Measurements from ENCODE around the gene CD37.
"Not testable (repeated sequence)": the region's sequence is repeated elsewhere in the genome, so short reads cannot be mapped to it uniquely, and the experiment has no call there.

DNA sequence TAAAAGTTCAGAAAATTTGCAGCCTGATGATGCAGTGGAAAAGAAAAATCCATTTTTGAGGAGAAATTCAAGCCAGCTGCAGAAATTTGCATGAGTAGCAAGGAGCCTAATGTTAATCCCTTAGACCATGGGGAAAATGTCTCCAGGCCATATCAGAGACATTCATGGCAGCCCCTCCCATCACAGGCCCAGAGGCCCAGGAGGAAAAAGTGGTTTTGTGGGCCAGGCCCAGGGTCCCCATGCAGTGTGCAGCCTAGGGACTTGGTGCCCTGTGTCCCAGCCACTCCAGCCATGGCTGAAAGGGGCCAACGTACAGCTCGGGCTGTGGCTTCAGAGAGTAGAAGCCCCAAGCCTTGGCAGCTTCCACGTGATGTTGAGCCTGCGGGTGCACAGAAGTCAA, 47.0 kb upstream of the CD37 start:
- TF ChIP-seq NFIC (IDR thresholded peaks at IDR 0.05; ENCODE audit: borderline replicate concordance); EP300 (IDR thresholded peaks at IDR 0.05; ENCODE audit: borderline replicate concordance in 1 of 2, low read depth in 1 of 2, low read length in 1 of 2); EZH2phosphoT487 (IDR thresholded peaks at IDR 0.05; ENCODE audit: borderline replicate concordance, low read depth); NRF1 (IDR thresholded peaks at IDR 0.05; ENCODE audit: low read depth, low read length); POLR2AphosphoS5 (IDR thresholded peaks at IDR 0.05; ENCODE audit: low read depth, low read length); TCF12 (IDR thresholded peaks at IDR 0.05): not testable (repeated sequence)
- TF ChIP-seq, protein P1, sequence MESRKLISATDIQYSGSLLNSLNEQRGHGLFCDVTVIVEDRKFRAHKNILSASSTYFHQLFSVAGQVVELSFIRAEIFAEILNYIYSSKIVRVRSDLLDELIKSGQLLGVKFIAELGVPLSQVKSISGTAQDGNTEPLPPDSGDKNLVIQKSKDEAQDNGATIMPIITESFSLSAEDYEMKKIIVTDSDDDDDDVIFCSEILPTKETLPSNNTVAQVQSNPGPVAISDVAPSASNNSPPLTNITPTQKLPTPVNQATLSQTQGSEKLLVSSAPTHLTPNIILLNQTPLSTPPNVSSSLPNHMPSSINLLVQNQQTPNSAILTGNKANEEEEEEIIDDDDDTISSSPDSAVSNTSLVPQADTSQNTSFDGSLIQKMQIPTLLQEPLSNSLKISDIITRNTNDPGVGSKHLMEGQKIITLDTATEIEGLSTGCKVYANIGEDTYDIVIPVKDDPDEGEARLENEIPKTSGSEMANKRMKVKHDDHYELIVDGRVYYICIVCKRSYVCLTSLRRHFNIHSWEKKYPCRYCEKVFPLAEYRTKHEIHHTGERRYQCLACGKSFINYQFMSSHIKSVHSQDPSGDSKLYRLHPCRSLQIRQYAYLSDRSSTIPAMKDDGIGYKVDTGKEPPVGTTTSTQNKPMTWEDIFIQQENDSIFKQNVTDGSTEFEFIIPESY (IDR thresholded peaks at IDR 0.05; ENCODE audit: borderline replicate concordance, low read depth): not testable (repeated sequence)
- TF ChIP-seq, protein P2, sequence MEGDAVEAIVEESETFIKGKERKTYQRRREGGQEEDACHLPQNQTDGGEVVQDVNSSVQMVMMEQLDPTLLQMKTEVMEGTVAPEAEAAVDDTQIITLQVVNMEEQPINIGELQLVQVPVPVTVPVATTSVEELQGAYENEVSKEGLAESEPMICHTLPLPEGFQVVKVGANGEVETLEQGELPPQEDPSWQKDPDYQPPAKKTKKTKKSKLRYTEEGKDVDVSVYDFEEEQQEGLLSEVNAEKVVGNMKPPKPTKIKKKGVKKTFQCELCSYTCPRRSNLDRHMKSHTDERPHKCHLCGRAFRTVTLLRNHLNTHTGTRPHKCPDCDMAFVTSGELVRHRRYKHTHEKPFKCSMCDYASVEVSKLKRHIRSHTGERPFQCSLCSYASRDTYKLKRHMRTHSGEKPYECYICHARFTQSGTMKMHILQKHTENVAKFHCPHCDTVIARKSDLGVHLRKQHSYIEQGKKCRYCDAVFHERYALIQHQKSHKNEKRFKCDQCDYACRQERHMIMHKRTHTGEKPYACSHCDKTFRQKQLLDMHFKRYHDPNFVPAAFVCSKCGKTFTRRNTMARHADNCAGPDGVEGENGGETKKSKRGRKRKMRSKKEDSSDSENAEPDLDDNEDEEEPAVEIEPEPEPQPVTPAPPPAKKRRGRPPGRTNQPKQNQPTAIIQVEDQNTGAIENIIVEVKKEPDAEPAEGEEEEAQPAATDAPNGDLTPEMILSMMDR (IDR thresholded peaks at IDR 0.05): not testable (repeated sequence)
- TF ChIP-seq, protein P3, sequence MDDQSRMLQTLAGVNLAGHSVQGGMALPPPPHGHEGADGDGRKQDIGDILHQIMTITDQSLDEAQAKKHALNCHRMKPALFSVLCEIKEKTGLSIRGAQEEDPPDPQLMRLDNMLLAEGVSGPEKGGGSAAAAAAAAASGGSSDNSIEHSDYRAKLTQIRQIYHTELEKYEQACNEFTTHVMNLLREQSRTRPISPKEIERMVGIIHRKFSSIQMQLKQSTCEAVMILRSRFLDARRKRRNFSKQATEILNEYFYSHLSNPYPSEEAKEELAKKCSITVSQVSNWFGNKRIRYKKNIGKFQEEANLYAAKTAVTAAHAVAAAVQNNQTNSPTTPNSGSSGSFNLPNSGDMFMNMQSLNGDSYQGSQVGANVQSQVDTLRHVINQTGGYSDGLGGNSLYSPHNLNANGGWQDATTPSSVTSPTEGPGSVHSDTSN (IDR thresholded peaks at IDR 0.05): not testable (repeated sequence)
- TF ChIP-seq, protein P4, sequence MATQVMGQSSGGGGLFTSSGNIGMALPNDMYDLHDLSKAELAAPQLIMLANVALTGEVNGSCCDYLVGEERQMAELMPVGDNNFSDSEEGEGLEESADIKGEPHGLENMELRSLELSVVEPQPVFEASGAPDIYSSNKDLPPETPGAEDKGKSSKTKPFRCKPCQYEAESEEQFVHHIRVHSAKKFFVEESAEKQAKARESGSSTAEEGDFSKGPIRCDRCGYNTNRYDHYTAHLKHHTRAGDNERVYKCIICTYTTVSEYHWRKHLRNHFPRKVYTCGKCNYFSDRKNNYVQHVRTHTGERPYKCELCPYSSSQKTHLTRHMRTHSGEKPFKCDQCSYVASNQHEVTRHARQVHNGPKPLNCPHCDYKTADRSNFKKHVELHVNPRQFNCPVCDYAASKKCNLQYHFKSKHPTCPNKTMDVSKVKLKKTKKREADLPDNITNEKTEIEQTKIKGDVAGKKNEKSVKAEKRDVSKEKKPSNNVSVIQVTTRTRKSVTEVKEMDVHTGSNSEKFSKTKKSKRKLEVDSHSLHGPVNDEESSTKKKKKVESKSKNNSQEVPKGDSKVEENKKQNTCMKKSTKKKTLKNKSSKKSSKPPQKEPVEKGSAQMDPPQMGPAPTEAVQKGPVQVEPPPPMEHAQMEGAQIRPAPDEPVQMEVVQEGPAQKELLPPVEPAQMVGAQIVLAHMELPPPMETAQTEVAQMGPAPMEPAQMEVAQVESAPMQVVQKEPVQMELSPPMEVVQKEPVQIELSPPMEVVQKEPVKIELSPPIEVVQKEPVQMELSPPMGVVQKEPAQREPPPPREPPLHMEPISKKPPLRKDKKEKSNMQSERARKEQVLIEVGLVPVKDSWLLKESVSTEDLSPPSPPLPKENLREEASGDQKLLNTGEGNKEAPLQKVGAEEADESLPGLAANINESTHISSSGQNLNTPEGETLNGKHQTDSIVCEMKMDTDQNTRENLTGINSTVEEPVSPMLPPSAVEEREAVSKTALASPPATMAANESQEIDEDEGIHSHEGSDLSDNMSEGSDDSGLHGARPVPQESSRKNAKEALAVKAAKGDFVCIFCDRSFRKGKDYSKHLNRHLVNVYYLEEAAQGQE (IDR thresholded peaks at IDR 0.05; ENCODE audit: low read depth, low read length): not testable (repeated sequence)

All from SK-N-SH (cell line).